Karpas-422 (cell line): ENCODE data around the gene VWA8. TPM values are rescaled to one million over a fixed set of nuclear protein-coding genes. Genes with fewer than 3 reads are reported as not detected.
"Not testable (repeated sequence)": the region's sequence is repeated elsewhere in the genome, so short reads cannot be mapped to it uniquely, and the experiment has no call there.

Experiments
- DNase-seq: peaks from one replicate; pipeline ENCODE4 v3.0.0-alpha.2; 2015
- H2AFZ ChIP-seq: fragments of 200-600 bp; sonication (generic); 2 replicates; pipeline ENCODE4 v1.6.1; 2014; ENCODE audit warnings: antibody characterized with exemption, low read length, mixed read lengths
- H3K27ac ChIP-seq: fragments of 200-600 bp; sonication (generic); 2 replicates; pipeline ENCODE4 v1.5.1; 2014; ENCODE audit warnings: mild to moderate bottlenecking, low read length, moderate library complexity
- H3K27me3 ChIP-seq: fragments of 200-600 bp; sonication (generic); 2 replicates; pipeline ENCODE4 v1.6.1; 2014; ENCODE audit warnings: low read length, mixed read lengths
- H3K36me3 ChIP-seq: fragments of 200-600 bp; sonication (generic); 2 replicates; pipeline ENCODE4 v1.6.1; 2014; ENCODE audit warnings: low read length, mixed read lengths; ENCODE audit not compliant: insufficient read depth
- H3K4me1 ChIP-seq: fragments of 200-600 bp; sonication (generic); 2 replicates; pipeline ENCODE4 v1.6.1; 2014; ENCODE audit warnings: mild to moderate bottlenecking, low read length, mixed read lengths
- H3K4me2 ChIP-seq: fragments of 200-600 bp; sonication (generic); 2 replicates; pipeline ENCODE4 v1.6.1; 2014; ENCODE audit warnings: low read length, low read depth, mild to moderate bottlenecking; ENCODE audit not compliant: poor library complexity, severe bottlenecking
- H3K4me3 ChIP-seq: fragments of 200-600 bp; sonication (generic); 2 replicates; pipeline ENCODE4 v1.5.1; 2014; ENCODE audit warnings: mild to moderate bottlenecking, antibody characterized with exemption, low read length, mixed read lengths
- H3K79me2 ChIP-seq: fragments of 200-600 bp; sonication (generic); 2 replicates; pipeline ENCODE4 v1.6.1; 2014; ENCODE audit warnings: mild to moderate bottlenecking, low read length, mixed read lengths
- H3K9ac ChIP-seq: fragments of 200-600 bp; sonication (generic); 2 replicates; pipeline ENCODE4 v1.6.0; 2014; ENCODE audit warnings: low read length
- H3K9me2 ChIP-seq: fragments of 200-600 bp; sonication (generic), shearing (Covaris generic); replicated peaks from 2 replicates; pipeline ENCODE4 v1.6.0; 2014; ENCODE audit warnings: mild to moderate bottlenecking, low read length, moderate library complexity; ENCODE audit not compliant: insufficient read depth
- H3K9me3 ChIP-seq: fragments of 300-700, 200-600 bp; sonication (generic); 2 replicates; pipeline ENCODE4 v1.6.1; 2014; ENCODE audit warnings: low read length, mixed read lengths
- H4K20me1 ChIP-seq: fragments of 200-600 bp; sonication (generic); 2 replicates; pipeline ENCODE4 v1.6.1; 2014; ENCODE audit warnings: mild to moderate bottlenecking, antibody characterized with exemption, low read length, low read depth; ENCODE audit not compliant: insufficient read depth
- total RNA-seq: library from RNA; depleted of rRNA; stranded (reverse); fragments of >200 nt; shearing (Covaris generic); gene quantifications from 2 replicates; pipeline ENCODE4 v1.2.3, GENCODE V29; 2014; ENCODE audit warnings: low replicate concordance

The VWA8 gene
- total RNA-seq, 1 experiment from 2014 or later = 35.7 TPM

GRCh38 chr13:41541142-41541938 is 419.6 kb downstream of the VWA8 start:
- no peaks in the 10 kb centered on the region for H4K20me1 ChIP-seq
- no peak overlapping the region for H3K27ac ChIP-seq
- H2AFZ ChIP-seq = no peak overlapping the region
- H3K27me3 ChIP-seq = no peaks in the 10 kb centered on the region
- no peak overlapping the region for H3K9ac ChIP-seq
- no peaks in the 10 kb centered on the region for H3K9me2 ChIP-seq
- H3K79me2 ChIP-seq = no peaks in the 10 kb centered on the region
- peaks cover 8% of the 10 kb centered on the region for H3K4me1 ChIP-seq
- H3K4me3 ChIP-seq = no peak overlapping the region
- H3K4me2 ChIP-seq = no peak overlapping the region
- no peaks in the 10 kb centered on the region for H3K36me3 ChIP-seq
- H3K9me3 ChIP-seq = no peaks in the 10 kb centered on the region; the same call in 1 of the 2 replicates
- no peak for DNase-seq

GRCh38 chr13:41540240-41540639 is 420.7 kb downstream of the VWA8 start:
- not testable (repeated sequence) for H3K27me3 ChIP-seq, H3K4me1 ChIP-seq, H4K20me1 ChIP-seq, H2AFZ ChIP-seq, H3K9me2 ChIP-seq, H3K9ac ChIP-seq, H3K36me3 ChIP-seq, H3K9me3 ChIP-seq, DNase-seq, H3K4me3 ChIP-seq, H3K79me2 ChIP-seq, H3K4me2 ChIP-seq, H3K27ac ChIP-seq

- no peaks in the 10 kb centered on the region for H3K36me3 ChIP-seq
- no peak overlapping the region for H2AFZ ChIP-seq
- H3K27ac ChIP-seq = no peak overlapping the region
- H3K4me1 ChIP-seq = no peaks in the 10 kb centered on the region
- no peaks in the 10 kb centered on the region for H3K27me3 ChIP-seq
- H3K4me2 ChIP-seq = no peak overlapping the region
- no peak overlapping the region for H3K9ac ChIP-seq
- H3K9me2 ChIP-seq = no peaks in the 10 kb centered on the region
- no peaks in the 10 kb centered on the region for H3K9me3 ChIP-seq
- no peaks in the 10 kb centered on the region for H3K79me2 ChIP-seq
- no peak overlapping the region for H3K4me3 ChIP-seq
- DNase-seq = no peak
- H4K20me1 ChIP-seq = no peaks in the 10 kb centered on the region
These were observed 427.4 kb downstream of the VWA8 start for GRCh38 chr13:41533266-41534052.

GRCh38 chr13:41528021-41528420 is 432.9 kb downstream of the VWA8 start:
- Histone ChIP-seq H4K20me1 (no peaks in the 10 kb centered on the region), H3K9me2 (no peaks in the 10 kb centered on the region), H3K4me3 (no peak overlapping the region), H3K79me2 (no peaks in the 10 kb centered on the region), H3K9ac (no peak overlapping the region), H3K27me3 (no peaks in the 10 kb centered on the region), H3K4me1 (no peaks in the 10 kb centered on the region), H3K27ac (no peak overlapping the region), H3K36me3 (no peaks in the 10 kb centered on the region), H2AFZ (no peak overlapping the region), H3K9me3 (no peaks in the 10 kb centered on the region), H3K4me2 (no peak overlapping the region)
- DNase-seq = no peak

GRCh38 chr13:41520660-41521630 is 440.0 kb downstream of the VWA8 start:
- no peak overlapping the region for H3K4me2 ChIP-seq
- no peaks in the 10 kb centered on the region for H3K4me1 ChIP-seq
- no peak overlapping the region for H2AFZ ChIP-seq
- H3K36me3 ChIP-seq = no peaks in the 10 kb centered on the region
- H3K27ac ChIP-seq = no peak overlapping the region
- H3K9ac ChIP-seq = no peak overlapping the region
- DNase-seq = peak; percentile 20
- H3K9me3 ChIP-seq = no peaks in the 10 kb centered on the region
- H3K27me3 ChIP-seq = no peaks in the 10 kb centered on the region
- H3K9me2 ChIP-seq = peaks cover 6% of the 10 kb centered on the region; the same call in 1 of the 2 replicates
- H3K79me2 ChIP-seq = no peaks in the 10 kb centered on the region
- no peaks in the 10 kb centered on the region for H4K20me1 ChIP-seq
- H3K4me3 ChIP-seq = no peak overlapping the region

- no peak overlapping the region for H3K9ac ChIP-seq
- no peaks in the 10 kb centered on the region for H3K36me3 ChIP-seq
- no peaks in the 10 kb centered on the region for H3K27me3 ChIP-seq
- no peaks in the 10 kb centered on the region for H3K9me3 ChIP-seq
- no peaks in the 10 kb centered on the region for H4K20me1 ChIP-seq
- peak; percentile 31 for DNase-seq
- H3K27ac ChIP-seq = no peak overlapping the region
- H3K79me2 ChIP-seq = no peaks in the 10 kb centered on the region
- no peak overlapping the region for H3K4me3 ChIP-seq
- H3K4me2 ChIP-seq = no peak overlapping the region
- no peaks in the 10 kb centered on the region for H3K4me1 ChIP-seq
- H3K9me2 ChIP-seq = peaks cover 6% of the 10 kb centered on the region; the same call in 1 of the 2 replicates
- no peak overlapping the region for H2AFZ ChIP-seq
These were observed 440.8 kb downstream of the VWA8 start for GRCh38 chr13:41520016-41520659.
